H9 (cell line): ENCODE results near the gene MAML1. TPM values are rescaled to one million over a fixed set of nuclear protein-coding genes. Genes with fewer than 3 reads are reported as not detected.

ENCODE experiments used
- DNase-seq: peaks from one replicate; pipeline ENCODE4 v3.0.0-alpha.2; 2017
- H2AFZ ChIP-seq: one replicate; pipeline ENCODE4 v1.6.1; 2013; ENCODE audit warnings: mild to moderate bottlenecking, low read length, control low read depth, moderate library complexity
- H2AK5ac ChIP-seq: 2 replicates; pipeline ENCODE4 v1.6.1; 2013; ENCODE audit warnings: low read length, control low read depth, mixed read lengths; ENCODE audit not compliant: insufficient read length
- H2BK120ac ChIP-seq: one replicate; pipeline ENCODE4 v1.6.1; 2013; ENCODE audit warnings: low read depth, mild to moderate bottlenecking, low read length, control low read depth, inconsistent platforms; ENCODE audit not compliant: poor library complexity, severe bottlenecking
- H2BK12ac ChIP-seq: 2 replicates; pipeline ENCODE4 v1.6.1; 2013; ENCODE audit warnings: low read length, control low read depth, mixed read lengths, low read depth; ENCODE audit not compliant: insufficient read length
- H2BK15ac ChIP-seq: 2 replicates; pipeline ENCODE4 v1.6.1; 2013; ENCODE audit warnings: low read depth, low read length, control low read depth
- H2BK20ac ChIP-seq: one replicate; pipeline ENCODE4 v1.6.1; 2013; ENCODE audit warnings: low read depth, mild to moderate bottlenecking, low read length, control low read depth, inconsistent platforms; ENCODE audit not compliant: poor library complexity, severe bottlenecking
- H2BK5ac ChIP-seq: 2 replicates; pipeline ENCODE4 v1.6.1; 2013; ENCODE audit warnings: low read length, control low read depth, mixed read lengths; ENCODE audit not compliant: insufficient read length
- H3K14ac ChIP-seq: 2 replicates; pipeline ENCODE4 v1.6.1; 2013; ENCODE audit warnings: low read length, control low read depth; ENCODE audit not compliant: insufficient read depth
- H3K18ac ChIP-seq: 2 replicates; pipeline ENCODE4 v1.6.1; 2013; ENCODE audit warnings: low read depth, mild to moderate bottlenecking, mixed read lengths, low read length, control low read depth; ENCODE audit not compliant: insufficient read length
- H3K23ac ChIP-seq: 2 replicates; pipeline ENCODE4 v1.6.1; 2013; ENCODE audit warnings: low read length, control low read depth, mixed read lengths, low read depth; ENCODE audit not compliant: insufficient read length
- H3K23me2 ChIP-seq: 2 replicates; pipeline ENCODE4 v1.6.1; 2013; ENCODE audit warnings: low read depth, mild to moderate bottlenecking, mixed read lengths, low read length, control low read depth; ENCODE audit not compliant: insufficient read length, poor library complexity, severe bottlenecking
- H3K27ac ChIP-seq: 2 replicates; pipeline ENCODE4 v1.5.1; 2013; ENCODE audit warnings: low read length, control low read depth, mixed read lengths, low read depth; ENCODE audit not compliant: insufficient read length
- H3K27me3 ChIP-seq: 2 replicates; pipeline ENCODE4 v1.6.1; 2013; ENCODE audit warnings: low read length, control low read depth, inconsistent platforms; ENCODE audit not compliant: insufficient read depth
- H3K4ac ChIP-seq: 2 replicates; pipeline ENCODE4 v1.6.1; 2013; ENCODE audit warnings: low read depth, mild to moderate bottlenecking, control low read depth, inconsistent platforms, low read length, moderate library complexity
- H3K4me1 ChIP-seq: 2 replicates; pipeline ENCODE4 v1.6.1; 2013; ENCODE audit warnings: low read length, control low read depth, inconsistent platforms; ENCODE audit not compliant: insufficient read depth
- H3K4me2 ChIP-seq: 2 replicates; pipeline ENCODE4 v1.6.1; 2013; ENCODE audit warnings: low read length, control low read depth, mixed read lengths; ENCODE audit not compliant: insufficient read length, insufficient read depth
- H3K56ac ChIP-seq: 2 replicates; pipeline ENCODE4 v1.6.1; 2013; ENCODE audit warnings: low read depth, mild to moderate bottlenecking, mixed read lengths, low read length, control low read depth; ENCODE audit not compliant: insufficient read length
- H3K79me1 ChIP-seq: 2 replicates; pipeline ENCODE4 v1.6.1; 2013; ENCODE audit warnings: low read depth, mild to moderate bottlenecking, moderate library complexity, low read length, control low read depth, inconsistent platforms; ENCODE audit not compliant: insufficient read depth, poor library complexity, severe bottlenecking
- H3K79me2 ChIP-seq: 2 replicates; pipeline ENCODE4 v1.6.1; 2013; ENCODE audit warnings: low read length, control low read depth, inconsistent platforms; ENCODE audit not compliant: insufficient read depth
- H3K9ac ChIP-seq: 2 replicates; pipeline ENCODE4 v1.6.1; 2013; ENCODE audit warnings: low read length, control low read depth, mixed read lengths; ENCODE audit not compliant: insufficient read length; ENCODE audit errors: extremely low read depth
- H3K9me3 ChIP-seq: one replicate; pipeline ENCODE4 v1.6.1; 2013; ENCODE audit warnings: low read depth, low read length, inconsistent platforms; ENCODE audit not compliant: control insufficient read depth
- H3T11ph ChIP-seq: one replicate; pipeline ENCODE4 v1.6.1; 2013; ENCODE audit warnings: mild to moderate bottlenecking, low read length, control low read depth, inconsistent platforms
- H4K20me1 ChIP-seq: one replicate; pipeline ENCODE4 v1.6.1; 2013; ENCODE audit not compliant: control insufficient read depth, insufficient read length, insufficient read depth
- H4K5ac ChIP-seq: 2 replicates; pipeline ENCODE4 v1.6.1; 2013; ENCODE audit warnings: low read depth, mild to moderate bottlenecking, mixed read lengths, low read length, control low read depth; ENCODE audit not compliant: insufficient read length
- H4K8ac ChIP-seq: replicated peaks from 2 replicates; pipeline ENCODE4 v1.6.1; 2013; ENCODE audit warnings: low read length, control low read depth, mixed read lengths, low read depth; ENCODE audit not compliant: insufficient read length
- H4K91ac ChIP-seq: 2 replicates; pipeline ENCODE4 v1.6.1; 2013; ENCODE audit warnings: low read depth, mild to moderate bottlenecking, moderate library complexity, mixed read lengths, low read length, control low read depth; ENCODE audit not compliant: insufficient read length
- H3K27ac Mint-ChIP-seq, 3 experiments: 2 replicates in 2 of 3; 3 replicates in 1 of 3; pipeline ENCODE4 v1.8.0; 2020 to 2021; ENCODE audit warnings: mixed read lengths in 3 of 3, mild to moderate bottlenecking in 1 of 3, moderate library complexity in 1 of 3
- H3K27me3 Mint-ChIP-seq: 2 replicates; pipeline ENCODE4 v1.8.0; 2021; ENCODE audit warnings: low read depth, mild to moderate bottlenecking, moderate library complexity, mixed read lengths
- H3K36me3 Mint-ChIP-seq, 3 experiments: 2 replicates in 2 of 3; 3 replicates in 1 of 3; pipeline ENCODE4 v1.8.0; 2020 to 2021; ENCODE audit warnings: low read depth in 3 of 3, mixed read lengths in 3 of 3; ENCODE audit not compliant: insufficient read depth in 1 of 3
- H3K4me1 Mint-ChIP-seq, 2 experiments: 2 replicates each; pipeline ENCODE4 v1.8.0; 2020; ENCODE audit warnings: mixed read lengths in 2 of 2
- H3K4me3 Mint-ChIP-seq, 2 experiments: 2 replicates in 1 of 2; 3 replicates in 1 of 2; pipeline ENCODE4 v1.8.0; 2020 to 2021; ENCODE audit warnings: mild to moderate bottlenecking in 2 of 2, mixed read lengths in 2 of 2, moderate library complexity in 1 of 2
- H3K9me3 Mint-ChIP-seq, 2 experiments: 2 replicates in 1 of 2; 3 replicates in 1 of 2; pipeline ENCODE4 v1.8.0; 2020; ENCODE audit warnings: mild to moderate bottlenecking in 2 of 2, mixed read lengths in 2 of 2, moderate library complexity in 1 of 2
- WGBS: extraction: QIAGEN DNeasy Blood & Tissue Kit; methylation state at CpG from one replicate; pipeline ENCODE4 v1.1.7; 2013; ENCODE audit warnings: missing lambda C conversion rate, low lambda C conversion rate, mixed read lengths; ENCODE audit not compliant: insufficient read length; ENCODE audit errors: extremely low coverage; 5-methylcytosine and 5-hydroxymethylcytosine counted together
- total RNA-seq: library from RNA; stranded (reverse); gene quantifications from 2 replicates; pipeline ENCODE4 v1.2.1, GENCODE V29; 2021
- TF ChIP-seq, protein P1 (sequence below): fragments of 200-600 bp; sonication (generic); conservative IDR thresholded peaks from 3 replicates; pipeline ENCODE4 v1.8.0; 2021; ENCODE audit warnings: antibody characterized with exemption, mild to moderate bottlenecking

MAML1 gene
- total RNA-seq, 1 experiment from 2014 or later: 50.8 TPM

DNA sequence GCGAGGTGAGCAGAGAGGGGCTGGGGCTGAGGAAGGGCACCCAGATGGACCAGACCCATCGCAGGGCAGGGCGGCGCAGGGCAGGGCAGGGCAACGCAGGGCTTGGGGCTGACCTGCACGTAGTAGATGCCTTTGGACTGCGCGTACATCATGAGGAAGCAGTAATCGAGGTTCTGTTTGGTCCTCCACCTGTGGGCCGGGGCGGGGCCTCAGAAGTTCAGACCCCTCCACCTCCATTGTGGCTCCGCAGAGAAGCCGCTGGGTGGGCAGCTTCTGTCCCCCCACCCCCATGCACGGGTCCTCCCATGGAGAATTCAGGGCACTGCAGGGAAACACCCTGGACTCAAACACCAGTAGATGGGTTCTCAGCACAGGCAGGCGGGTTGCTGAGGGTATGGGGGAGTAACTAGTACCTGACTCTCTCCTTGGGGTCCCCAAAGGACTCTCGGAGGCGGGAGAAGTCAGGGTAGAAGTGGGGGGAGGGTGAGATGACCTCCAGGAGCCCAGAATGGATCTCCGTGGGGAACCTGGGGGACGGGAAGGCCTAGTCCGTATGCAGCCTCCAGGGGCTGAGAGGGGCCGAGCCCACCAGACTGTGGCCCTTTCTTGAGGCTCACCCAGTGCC is 67.6 kb downstream of the MAML1 start:
- H4K5ac ChIP-seq: no peak overlapping the region
- peaks cover 5% of the 10 kb centered on the region for H3K79me1 ChIP-seq
- H3K27me3 Mint-ChIP-seq: peaks cover 4% of the 10 kb centered on the region
- no peak overlapping the region for H2AK5ac ChIP-seq
- H3K4me2 ChIP-seq: no peak overlapping the region
- H3K79me2 ChIP-seq: no peaks in the 10 kb centered on the region; the same call in 1 of the 2 replicates
- no peaks in the 10 kb centered on the region for H3K9me3 ChIP-seq
- H2BK120ac ChIP-seq: no peak overlapping the region
- H3K56ac ChIP-seq: no peak overlapping the region
- H3K23me2 ChIP-seq: peaks cover 5% of the 10 kb centered on the region
- no peak overlapping the region for H4K91ac ChIP-seq
- no peak overlapping the region for H3K18ac ChIP-seq
- no CpG with 5 or more reads among the region's 21 CpGs for WGBS
- H4K20me1 ChIP-seq: no peaks in the 10 kb centered on the region
- no peak overlapping the region for H3K27ac Mint-ChIP-seq
- H2BK20ac ChIP-seq: no peak overlapping the region
- no peak overlapping the region for H2AFZ ChIP-seq
- H3K4me3 Mint-ChIP-seq: no peak overlapping the region
- no peak overlapping the region for H3K23ac ChIP-seq
- DNase-seq: no peak
- H2BK12ac ChIP-seq: no peak overlapping the region
- no peak overlapping the region for H4K8ac ChIP-seq
- no peaks in the 10 kb centered on the region for H3K27me3 ChIP-seq
- no peak overlapping the region for H3K27ac ChIP-seq
- H3K4me1 Mint-ChIP-seq: peaks cover 31 to 36% of the 10 kb centered on the region in 2 experiments
- TF ChIP-seq, protein P1, sequence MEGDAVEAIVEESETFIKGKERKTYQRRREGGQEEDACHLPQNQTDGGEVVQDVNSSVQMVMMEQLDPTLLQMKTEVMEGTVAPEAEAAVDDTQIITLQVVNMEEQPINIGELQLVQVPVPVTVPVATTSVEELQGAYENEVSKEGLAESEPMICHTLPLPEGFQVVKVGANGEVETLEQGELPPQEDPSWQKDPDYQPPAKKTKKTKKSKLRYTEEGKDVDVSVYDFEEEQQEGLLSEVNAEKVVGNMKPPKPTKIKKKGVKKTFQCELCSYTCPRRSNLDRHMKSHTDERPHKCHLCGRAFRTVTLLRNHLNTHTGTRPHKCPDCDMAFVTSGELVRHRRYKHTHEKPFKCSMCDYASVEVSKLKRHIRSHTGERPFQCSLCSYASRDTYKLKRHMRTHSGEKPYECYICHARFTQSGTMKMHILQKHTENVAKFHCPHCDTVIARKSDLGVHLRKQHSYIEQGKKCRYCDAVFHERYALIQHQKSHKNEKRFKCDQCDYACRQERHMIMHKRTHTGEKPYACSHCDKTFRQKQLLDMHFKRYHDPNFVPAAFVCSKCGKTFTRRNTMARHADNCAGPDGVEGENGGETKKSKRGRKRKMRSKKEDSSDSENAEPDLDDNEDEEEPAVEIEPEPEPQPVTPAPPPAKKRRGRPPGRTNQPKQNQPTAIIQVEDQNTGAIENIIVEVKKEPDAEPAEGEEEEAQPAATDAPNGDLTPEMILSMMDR: no peak
- H3T11ph ChIP-seq: no peak overlapping the region
- H2BK5ac ChIP-seq: no peak overlapping the region
- peaks cover 21 to 45% (median 38%) of the 10 kb centered on the region in 3 experiments; a peak in 6 of 7 replicates for H3K36me3 Mint-ChIP-seq
- H2BK15ac ChIP-seq: no peak overlapping the region
- no peak overlapping the region for H3K14ac ChIP-seq
- no peaks in the 10 kb centered on the region for H3K9me3 Mint-ChIP-seq
- no peak overlapping the region for H3K9ac ChIP-seq
- H3K4me1 ChIP-seq: no peaks in the 10 kb centered on the region
- no peak overlapping the region for H3K4ac ChIP-seq
